GM10847 (cell line): Measurements from ENCODE around the gene ATOH8.

Experiments used
- POLR2A ChIP-seq: IDR thresholded peaks from 2 replicates; pipeline ENCODE4 v1.6.1; 2011; ENCODE audit not compliant: insufficient read length; ENCODE audit errors: extremely low read depth

Gene ATOH8

DNA sequence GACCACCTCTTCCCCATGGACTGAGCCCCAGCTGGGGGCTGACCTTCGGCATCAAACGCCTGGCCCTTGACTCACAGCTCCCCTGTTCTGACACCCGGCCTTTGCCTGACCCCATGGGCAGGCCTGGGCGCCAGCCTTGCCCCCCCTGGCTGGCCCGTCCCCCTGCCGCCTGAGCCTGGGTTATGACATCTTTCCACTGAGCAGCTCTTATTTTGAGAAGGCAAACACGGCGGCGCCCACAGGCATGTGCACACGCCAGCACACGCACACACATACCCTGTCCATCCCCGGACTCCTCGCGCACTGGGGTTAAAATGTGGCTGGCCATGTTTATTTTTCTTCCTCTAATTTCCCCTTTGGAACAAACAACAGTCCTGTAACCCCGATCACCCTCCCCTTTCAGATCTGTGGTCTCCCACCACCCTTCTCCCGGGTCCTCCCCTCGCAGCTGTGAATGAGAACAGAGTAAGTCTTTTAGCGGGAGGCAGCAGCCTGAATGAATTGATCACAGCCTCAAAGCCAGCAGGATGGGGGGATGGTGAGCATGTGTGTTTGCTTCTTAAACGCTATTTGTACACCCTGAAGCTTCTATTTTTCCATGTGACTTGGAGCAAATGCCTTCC is 11.8 kb upstream of the ATOH8 start:
- no peak for TF ChIP-seq POLR2A

DNA sequence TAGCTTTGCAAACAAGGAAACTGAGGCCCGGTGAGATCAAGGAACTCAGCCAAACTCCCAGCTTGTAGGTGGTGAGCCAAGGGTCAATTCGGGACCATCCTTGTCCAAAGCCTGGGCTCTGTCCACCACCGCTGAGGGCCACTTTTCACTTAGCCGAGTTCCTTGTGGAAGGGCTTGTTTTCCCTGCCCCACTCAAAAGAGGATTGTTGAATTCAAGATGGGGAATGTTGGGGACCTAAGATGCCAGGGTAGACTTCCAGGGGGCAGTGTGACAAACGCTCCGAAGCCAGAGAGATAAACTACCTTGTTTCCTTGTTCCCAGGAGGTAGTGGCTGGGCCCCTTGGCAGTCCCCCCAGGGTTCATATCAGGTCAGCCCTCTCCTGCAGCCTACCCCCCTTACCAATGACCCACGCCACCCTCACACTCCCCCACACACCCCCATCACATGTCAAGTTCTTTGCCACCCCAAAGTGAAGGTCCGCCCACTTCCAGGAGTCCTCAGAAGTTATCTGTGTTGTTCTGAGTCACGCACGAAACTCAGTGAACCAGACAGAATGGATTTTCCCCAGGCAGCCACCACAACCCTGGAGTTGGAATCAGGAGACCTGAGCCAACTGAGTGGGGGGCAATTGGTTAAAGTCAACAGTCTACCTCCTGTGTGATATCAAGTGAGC is 10.3 kb upstream of the ATOH8 start:
- no peak for TF ChIP-seq POLR2A

DNA sequence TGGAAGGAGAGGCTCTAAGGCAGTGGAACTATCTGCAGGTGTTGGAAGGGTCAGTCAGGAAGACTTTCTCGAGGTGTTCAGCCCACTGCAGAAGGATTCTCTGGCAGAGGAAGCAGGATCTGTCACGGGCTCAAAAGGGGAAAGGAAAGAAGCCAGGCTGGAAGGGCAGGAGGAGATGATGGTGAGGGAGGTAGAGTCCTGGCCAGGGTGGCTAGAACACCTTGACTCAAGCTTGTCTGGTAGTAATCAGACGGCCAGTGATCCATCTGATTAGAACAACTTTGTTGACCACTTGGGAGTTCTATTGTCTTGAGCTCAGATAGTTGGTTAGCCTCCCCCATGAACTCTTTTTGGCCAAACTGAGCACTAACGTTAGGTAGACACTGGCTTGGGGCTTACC is 9.7 kb upstream of the ATOH8 start:
- no peak for TF ChIP-seq POLR2A

DNA sequence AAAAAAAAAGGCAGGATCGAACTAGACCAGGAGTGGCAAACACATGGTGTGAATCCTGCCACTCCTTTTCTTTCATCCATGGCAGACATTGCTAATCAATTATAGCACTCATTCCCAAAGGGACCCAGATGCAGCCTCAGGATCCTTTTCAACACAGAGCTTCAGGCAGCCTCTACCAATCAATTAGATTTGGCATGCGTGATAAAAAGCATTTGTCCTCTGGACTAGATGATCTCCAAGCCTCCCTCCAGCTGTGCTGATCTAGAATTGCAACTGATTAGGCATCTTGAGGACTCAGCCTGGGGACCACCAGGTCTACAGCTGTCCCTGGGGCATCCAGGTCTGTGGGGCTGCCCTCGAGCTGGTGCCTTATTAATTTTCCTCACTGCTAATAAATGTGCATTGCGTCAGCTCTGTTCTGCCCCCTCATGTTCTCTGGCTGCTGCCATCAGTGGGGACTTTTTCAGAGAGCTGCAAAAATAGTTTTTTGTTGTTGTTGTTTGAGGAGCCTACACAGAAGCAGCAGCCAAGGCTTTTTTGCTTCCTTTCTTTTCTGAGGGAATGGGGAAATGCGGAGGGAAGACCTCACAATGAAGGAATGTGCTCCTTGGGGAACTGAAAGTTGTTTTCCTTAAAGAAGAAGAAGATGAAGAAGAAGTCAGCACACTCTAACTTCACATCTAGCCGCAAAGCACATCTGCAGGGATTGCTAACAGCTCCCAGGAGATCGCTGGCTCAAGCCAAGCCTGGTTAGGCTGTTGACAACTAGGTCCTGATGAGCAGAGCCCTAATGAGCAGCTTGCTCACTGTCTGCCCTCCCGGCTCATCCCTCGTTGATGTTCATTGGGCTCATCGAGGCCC is 8.8 kb upstream of the ATOH8 start:
- no peak for TF ChIP-seq POLR2A

DNA sequence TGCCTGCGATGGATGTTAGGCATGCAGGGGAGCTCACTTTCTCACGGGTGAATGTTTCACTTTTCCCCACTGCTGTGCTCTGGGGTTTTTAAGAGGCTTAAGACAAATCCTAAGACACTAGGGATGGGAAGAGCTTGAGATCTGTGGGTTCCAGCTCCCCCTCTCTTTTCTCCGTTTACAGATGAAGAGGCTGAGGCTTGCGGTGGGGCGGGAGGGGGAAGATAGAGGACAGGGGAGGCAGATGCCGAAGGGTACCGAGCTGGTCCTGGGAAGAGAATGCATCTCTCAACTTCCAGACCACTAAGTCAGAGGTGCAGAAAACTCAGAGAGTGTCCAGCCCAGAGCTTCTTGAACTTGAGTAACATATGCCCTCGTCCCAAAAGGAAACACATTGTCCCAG is 8.2 kb upstream of the ATOH8 start:
- no peak for TF ChIP-seq POLR2A

DNA sequence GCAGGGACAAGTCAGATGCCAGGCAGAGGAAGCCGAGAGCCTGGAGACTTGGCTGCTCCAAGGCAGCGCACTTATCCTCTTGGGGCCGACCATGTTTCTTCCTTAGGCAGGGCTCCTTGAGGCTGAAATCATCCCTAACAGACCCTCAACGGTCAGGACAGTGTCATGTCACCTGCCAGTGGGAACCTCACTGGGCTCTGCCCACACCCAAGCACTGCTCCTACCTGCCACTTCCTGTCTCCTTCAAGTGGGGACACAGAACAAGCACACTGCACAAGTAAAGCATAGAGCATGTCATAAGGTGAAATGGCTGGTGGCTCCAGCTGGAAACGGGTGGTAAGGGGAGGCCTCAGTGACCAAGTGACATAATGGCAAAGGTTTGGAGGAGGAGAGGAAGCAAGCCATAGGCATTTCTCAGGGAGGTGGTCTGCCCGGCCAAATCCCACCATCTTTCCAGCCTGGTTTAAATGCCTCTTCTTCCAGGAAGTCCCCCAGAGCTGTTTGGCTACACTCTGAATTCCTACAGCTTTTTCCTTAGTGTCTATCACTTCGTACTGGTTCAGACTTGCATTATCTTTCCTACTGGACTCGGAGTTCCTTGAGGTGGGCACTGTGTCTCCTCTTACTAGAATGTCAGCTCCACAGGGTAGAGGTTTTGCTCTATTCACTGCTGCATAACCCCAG is 7.3 kb upstream of the ATOH8 start:
- no peak for TF ChIP-seq POLR2A

DNA sequence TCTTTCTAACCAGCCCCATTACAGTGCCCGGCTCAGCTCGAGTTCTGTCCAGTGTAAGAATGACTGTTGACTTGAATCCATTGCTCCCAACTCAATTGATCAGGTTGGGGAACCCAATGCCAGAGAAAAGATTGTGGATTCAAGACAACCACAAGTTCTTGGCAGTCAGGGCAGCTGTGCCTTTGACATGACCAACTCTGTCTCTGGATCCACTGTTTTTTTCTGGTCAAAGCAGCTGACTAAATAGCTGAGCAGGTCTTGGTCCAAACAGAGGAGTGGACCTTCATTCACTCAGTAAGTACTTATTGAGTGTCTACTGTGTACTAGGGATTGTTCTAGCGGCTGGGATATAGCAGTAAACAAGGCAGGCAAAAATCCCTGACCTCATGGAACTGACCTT is 6.3 kb upstream of the ATOH8 start:
- no peak for TF ChIP-seq POLR2A

DNA sequence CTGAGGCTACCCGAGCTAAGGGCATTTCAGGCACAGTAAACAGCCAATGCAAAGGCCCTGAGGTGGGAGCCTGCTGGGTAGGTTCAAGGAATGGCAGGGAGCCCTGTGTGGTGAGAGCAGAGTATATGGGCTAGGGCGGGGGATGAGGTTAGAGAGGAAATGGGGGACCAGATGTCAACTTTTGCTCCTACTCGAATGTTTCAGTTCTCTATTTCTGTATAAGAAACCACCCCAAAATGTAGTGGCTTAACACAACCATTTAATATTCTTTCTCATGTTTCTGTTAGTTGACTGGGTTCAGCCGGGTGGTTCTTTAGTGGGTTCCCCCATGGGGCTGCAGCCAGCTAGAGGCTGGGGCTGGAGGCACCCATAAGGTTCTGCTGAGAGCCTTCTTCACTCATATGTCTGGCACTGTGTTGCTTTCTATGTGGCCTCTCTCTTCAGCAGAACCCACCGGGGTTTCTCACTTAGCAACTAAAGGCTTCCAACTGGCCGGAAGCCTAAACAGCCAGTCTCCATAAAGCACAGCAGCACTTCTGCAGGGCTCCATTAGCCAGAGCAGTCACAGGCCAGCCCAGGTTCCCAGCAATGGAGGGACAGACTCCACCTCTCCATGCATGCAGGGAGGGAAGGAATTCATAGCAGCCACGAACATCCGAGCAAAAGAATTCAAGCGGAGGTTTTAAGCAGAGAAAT is 5.6 kb upstream of the ATOH8 start:
- TF ChIP-seq POLR2A = no peak

DNA sequence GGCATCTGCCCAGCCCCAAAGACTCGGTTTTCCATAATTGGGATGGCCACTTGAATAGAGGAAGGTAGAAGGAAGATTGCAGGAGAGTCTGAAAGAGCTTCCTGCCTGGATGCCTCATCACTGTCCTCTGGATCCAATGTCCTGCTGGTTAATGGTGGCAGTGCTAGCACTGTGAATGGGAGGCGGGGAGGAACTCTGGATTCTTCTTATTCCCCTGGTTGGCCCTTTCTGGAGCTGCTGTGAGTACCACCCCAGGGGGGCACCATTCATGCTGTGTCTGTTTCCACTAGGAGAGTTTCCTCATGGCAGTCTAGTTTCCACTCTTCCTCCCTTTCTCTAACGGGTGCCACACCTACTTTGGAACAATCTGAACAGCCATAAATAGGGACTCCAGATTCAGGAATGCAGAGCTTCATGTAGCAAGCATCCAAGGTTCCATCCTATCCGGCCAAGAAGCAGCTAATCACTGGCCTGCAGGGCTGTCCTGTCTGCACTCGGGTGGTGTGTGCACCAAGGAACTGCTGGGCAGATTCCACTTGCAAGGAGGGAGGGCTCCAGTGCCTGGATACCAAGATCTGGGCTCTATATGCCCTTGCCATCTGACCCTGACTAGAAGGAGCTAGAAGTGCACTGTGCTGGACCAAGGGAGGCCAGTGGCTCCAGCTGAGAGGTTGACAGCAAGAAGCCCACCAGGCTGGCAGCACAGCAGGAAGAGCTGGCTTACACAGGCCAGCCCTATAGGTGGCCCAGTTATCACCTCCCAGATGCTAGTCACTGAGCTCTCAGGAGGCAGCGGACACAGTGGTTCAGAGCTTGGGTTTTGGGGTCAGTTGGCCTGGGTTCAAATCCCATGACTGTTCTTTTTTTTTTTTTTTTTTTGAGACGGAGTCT is 4.6 kb upstream of the ATOH8 start:
- TF ChIP-seq POLR2A = no peak

DNA sequence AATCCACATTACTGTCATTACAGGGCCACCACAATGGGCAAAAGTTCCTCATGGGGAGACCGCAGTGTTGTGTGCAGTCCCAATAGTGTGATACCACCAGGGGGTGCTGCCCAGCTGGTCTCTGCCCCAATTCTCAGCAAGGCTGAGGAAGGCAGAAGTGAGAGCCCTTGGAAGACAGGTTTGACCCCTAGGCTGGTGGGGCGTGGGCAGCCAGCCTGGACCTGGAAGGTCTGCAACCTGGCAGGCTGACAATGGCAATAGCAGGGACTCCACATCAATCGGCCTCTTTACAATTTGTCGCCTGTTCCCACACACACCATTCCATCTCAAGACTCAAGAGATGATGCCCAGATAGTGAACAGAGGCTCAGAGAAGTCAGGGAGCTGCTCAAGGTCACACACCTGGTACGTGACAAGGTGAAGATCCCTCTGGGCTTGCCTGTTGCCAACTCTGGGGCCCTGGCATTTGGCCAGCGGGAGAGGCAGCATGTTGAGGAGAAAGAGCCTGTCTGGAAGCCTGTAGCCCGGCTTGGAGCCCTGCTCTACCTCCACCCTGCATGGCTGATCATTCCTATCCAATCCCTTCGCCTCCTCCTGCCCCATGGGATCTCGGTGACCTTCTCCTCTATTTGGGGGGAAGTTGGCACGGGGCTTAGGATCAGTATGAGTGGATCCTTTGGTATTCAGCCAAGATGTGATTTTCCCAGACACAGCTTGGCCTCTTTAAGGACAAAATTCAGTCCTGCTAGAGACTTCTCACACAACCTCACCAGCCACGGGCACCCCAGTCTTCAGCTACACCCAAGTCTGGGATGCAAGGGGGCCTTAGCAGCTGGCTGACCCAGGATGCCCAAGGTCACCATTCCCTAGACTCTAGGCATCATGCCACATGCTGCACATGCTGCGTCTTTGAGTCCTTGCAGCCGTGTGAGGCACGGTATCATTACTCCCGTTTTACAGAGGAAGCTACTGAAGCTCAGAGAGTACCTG is 2.9 kb upstream of the ATOH8 start:
- TF ChIP-seq POLR2A = no peak

DNA sequence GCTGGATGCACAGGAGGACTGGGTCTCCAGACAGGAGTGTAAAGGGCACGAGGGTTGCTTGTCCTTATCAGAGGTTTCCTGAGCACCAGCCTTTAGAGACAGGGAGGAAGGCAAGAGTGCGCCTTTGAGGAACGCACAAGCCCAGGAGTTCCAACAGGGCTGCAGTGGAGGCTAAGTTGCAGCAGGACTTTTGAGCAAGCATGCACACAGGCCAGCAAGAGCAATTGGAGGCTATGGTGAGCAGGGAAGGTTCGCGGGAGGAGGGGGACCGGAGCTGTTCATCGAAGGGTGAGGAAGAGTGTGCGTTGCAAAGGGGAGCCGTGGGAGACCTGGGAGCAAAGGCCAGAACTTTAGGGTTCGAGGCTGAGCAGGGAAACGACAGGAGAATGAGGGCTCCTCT is 2.2 kb upstream of the ATOH8 start:
- no peak for TF ChIP-seq POLR2A

DNA sequence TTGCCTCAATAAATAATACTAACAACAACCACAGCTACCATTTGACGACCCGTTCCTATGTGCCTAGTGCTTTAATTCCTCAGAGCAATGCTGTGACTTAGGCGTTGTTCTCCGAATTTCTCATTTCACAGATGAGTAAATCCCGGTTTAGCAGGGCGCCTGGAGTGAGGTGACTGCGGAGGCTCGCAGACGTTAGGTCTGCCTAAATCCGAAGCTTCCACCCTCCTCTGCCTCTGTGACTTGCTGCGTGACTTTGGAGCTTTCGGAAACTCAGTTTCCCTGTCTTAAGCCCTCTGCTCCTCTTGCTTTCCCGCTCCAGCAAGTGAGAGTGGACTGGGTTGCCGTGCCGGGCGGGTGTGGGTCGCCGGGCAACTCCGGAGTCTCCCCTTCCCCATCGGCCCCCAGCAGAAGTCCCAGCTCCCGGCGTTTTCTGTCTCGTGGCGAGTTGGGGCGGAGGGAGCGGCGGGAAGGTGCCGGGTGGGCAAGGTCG is 711 bp upstream of the ATOH8 start:
- no peak for TF ChIP-seq POLR2A
